HEK293 (cell line): ENCODE data around the gene ADAMTS19.
A peak's percentile ranks its signal among the peaks of the same experiment; 100 is the strongest.

Experiments used
- CTCF ChIA-PET: fragments of 350-600 bp; formaldehyde crosslinking; extraction: SDS; loops from one replicate; lab custom pipeline; 2021; ENCODE audit warnings: antibody characterized with exemption; lab: Yijun Ruan, JAX
- POLR2A ChIA-PET: fragments of 300-600 bp; formaldehyde crosslinking; extraction: SDS; loops from one replicate; lab custom pipeline; 2020; ENCODE audit warnings: antibody characterized with exemption, inconsistent platforms; lab: Yijun Ruan, JAX
- H3K27ac ChIP-seq: fragments of 200-500 bp; sonication (Bioruptor generic); 2 replicates; pipeline ENCODE4 v1.5.1; 2014; ENCODE audit warnings: low read depth, low read length, control low read depth, inconsistent platforms; ENCODE audit errors: extremely low read depth
- H3K36me3 ChIP-seq, 2 experiments: fragments of 200-500 bp in 1 of 2; sonication (Bioruptor generic) in 1 of 2; 1 replicate in 1 of 2; 2 replicates in 1 of 2; pipeline ENCODE4 v1.5.1; 2014 to 2017; ENCODE audit warnings: inconsistent platforms in 2 of 2, low read length in 2 of 2; ENCODE audit not compliant: control insufficient read depth in 2 of 2, insufficient read depth in 1 of 2
- H3K4me1 ChIP-seq: fragments of 200-500 bp; sonication (Bioruptor generic); 2 replicates; pipeline ENCODE4 v1.5.1; 2014; ENCODE audit warnings: mild to moderate bottlenecking, low read length, inconsistent platforms; ENCODE audit not compliant: control insufficient read depth, insufficient read depth
- H3K4me3 ChIP-seq: 2 replicates; pipeline ENCODE4 v1.5.1; 2011; ENCODE audit warnings: low read depth, mild to moderate bottlenecking, control low read depth, low read length, moderate library complexity
- H3K9me3 ChIP-seq: fragments of 200-500 bp; sonication (Bioruptor generic); 2 replicates; pipeline ENCODE4 v1.5.1; 2014; ENCODE audit warnings: low read depth, low read length, inconsistent platforms; ENCODE audit not compliant: control insufficient read depth, insufficient read depth
- FEZF1 ChIP-seq: fragments of 450-650 bp; formaldehyde crosslinking; IDR thresholded peaks from 2 replicates; pipeline ENCODE4 v1.5.1; 2016; ENCODE audit warnings: missing biosample characterization, missing genetic modification characterization
- RBAK ChIP-seq: fragments of 450-650 bp; formaldehyde crosslinking; IDR thresholded peaks from 2 replicates; pipeline ENCODE4 v1.5.1; 2016; ENCODE audit warnings: missing biosample characterization, missing genetic modification characterization
- SALL2 ChIP-seq: fragments of 450-650 bp; formaldehyde crosslinking; IDR thresholded peaks from 2 replicates; pipeline ENCODE4 v1.5.0; 2017; ENCODE audit warnings: missing biosample characterization, mild to moderate bottlenecking, missing genetic modification characterization, borderline replicate concordance
- TSHZ1 ChIP-seq: fragments of 450-650 bp; formaldehyde crosslinking; IDR thresholded peaks from 2 replicates; pipeline ENCODE4 v1.5.1; 2016; ENCODE audit warnings: missing biosample characterization, missing genetic modification characterization, borderline replicate concordance
- ZBTB48 ChIP-seq: fragments of 450-650 bp; formaldehyde crosslinking; IDR thresholded peaks from 2 replicates; pipeline ENCODE4 v1.5.1; 2016; ENCODE audit warnings: missing biosample characterization, missing genetic modification characterization
- ZFHX2 ChIP-seq: fragments of 450-650 bp; formaldehyde crosslinking; conservative IDR thresholded peaks from 2 replicates; pipeline ENCODE4 v1.5.1; 2016; ENCODE audit warnings: missing biosample characterization, missing genetic modification characterization
- ZNF138 ChIP-seq: fragments of 450-650 bp; formaldehyde crosslinking; IDR thresholded peaks from 2 replicates; pipeline ENCODE4 v1.5.1; 2016; ENCODE audit warnings: missing biosample characterization, missing genetic modification characterization, borderline replicate concordance
- ZNF148 ChIP-seq: fragments of 450-650 bp; formaldehyde crosslinking; IDR thresholded peaks from 2 replicates; pipeline ENCODE4 v1.5.0; 2017; ENCODE audit warnings: missing biosample characterization, missing genetic modification characterization, borderline replicate concordance
- ZNF324 ChIP-seq: fragments of 450-650 bp; formaldehyde crosslinking; IDR thresholded peaks from 2 replicates; pipeline ENCODE4 v1.5.1; 2016; ENCODE audit warnings: missing biosample characterization, missing genetic modification characterization
- ZNF398 ChIP-seq: fragments of 450-650 bp; formaldehyde crosslinking; IDR thresholded peaks from 2 replicates; pipeline ENCODE4 v1.5.1; 2017; ENCODE audit warnings: missing biosample characterization, missing genetic modification characterization
- ZNF404 ChIP-seq: fragments of 450-650 bp; formaldehyde crosslinking; IDR thresholded peaks from 2 replicates; pipeline ENCODE4 v1.5.1; 2017; ENCODE audit warnings: missing biosample characterization, missing genetic modification characterization
- ZNF416 ChIP-seq: fragments of 450-650 bp; formaldehyde crosslinking; IDR thresholded peaks from 2 replicates; pipeline ENCODE4 v1.5.1; 2016; ENCODE audit warnings: missing biosample characterization, missing genetic modification characterization
- ZNF514 ChIP-seq: fragments of 450-650 bp; formaldehyde crosslinking; IDR thresholded peaks from 2 replicates; pipeline ENCODE4 v1.5.1; 2016; ENCODE audit warnings: missing biosample characterization, missing genetic modification characterization
- ZNF561 ChIP-seq: fragments of 450-650 bp; IDR thresholded peaks from 2 replicates; pipeline ENCODE4 v1.5.1; 2018; ENCODE audit warnings: missing biosample characterization, missing genetic modification characterization, borderline replicate concordance
- ZNF629 ChIP-seq: fragments of 450-650 bp; formaldehyde crosslinking; IDR thresholded peaks from 2 replicates; pipeline ENCODE4 v1.5.1; 2017; ENCODE audit warnings: missing biosample characterization, missing genetic modification characterization
- ZNF837 ChIP-seq: fragments of 450-650 bp; formaldehyde crosslinking; IDR thresholded peaks from 2 replicates; pipeline ENCODE4 v1.5.1; 2016; ENCODE audit warnings: missing biosample characterization, missing genetic modification characterization
- ZNF843 ChIP-seq: fragments of 450-650 bp; formaldehyde crosslinking; IDR thresholded peaks from 2 replicates; pipeline ENCODE4 v1.5.1; 2016; ENCODE audit warnings: missing biosample characterization, missing genetic modification characterization
- TF ChIP-seq, protein P1 (sequence below): fragments of 450-650 bp; formaldehyde crosslinking; IDR thresholded peaks from 2 replicates; pipeline ENCODE4 v1.5.1; 2016; ENCODE audit warnings: missing biosample characterization, missing genetic modification characterization
- TF ChIP-seq, protein P2 (sequence below): fragments of 450-650 bp; formaldehyde crosslinking; IDR thresholded peaks from 2 replicates; pipeline ENCODE4 v1.5.1; 2016; ENCODE audit warnings: missing biosample characterization, missing genetic modification characterization
- TF ChIP-seq, protein P3 (sequence below): fragments of 450-650 bp; formaldehyde crosslinking; IDR thresholded peaks from 2 replicates; pipeline ENCODE4 v1.5.1; 2016; ENCODE audit warnings: missing biosample characterization, missing genetic modification characterization
- TF ChIP-seq, protein P4 (sequence below): fragments of 450-650 bp; formaldehyde crosslinking; IDR thresholded peaks from 2 replicates; pipeline ENCODE4 v1.5.1; 2016; ENCODE audit warnings: missing biosample characterization, missing genetic modification characterization

The ADAMTS19 gene

GRCh38 chr5:129766798-129767197 lies 306.7 kb downstream of the ADAMTS19 start (continued):
- TF ChIP-seq ZBTB48 (tag by site-specific recombination) (no peak), ZNF324 (tag by site-specific recombination) (no peak), ZFHX2 (tag by site-specific recombination) (no peak), ZNF404 (tag by site-specific recombination) (no peak), FEZF1 (no peak)
- TF ChIP-seq, all 188 proteins: peak for 0

DNA sequence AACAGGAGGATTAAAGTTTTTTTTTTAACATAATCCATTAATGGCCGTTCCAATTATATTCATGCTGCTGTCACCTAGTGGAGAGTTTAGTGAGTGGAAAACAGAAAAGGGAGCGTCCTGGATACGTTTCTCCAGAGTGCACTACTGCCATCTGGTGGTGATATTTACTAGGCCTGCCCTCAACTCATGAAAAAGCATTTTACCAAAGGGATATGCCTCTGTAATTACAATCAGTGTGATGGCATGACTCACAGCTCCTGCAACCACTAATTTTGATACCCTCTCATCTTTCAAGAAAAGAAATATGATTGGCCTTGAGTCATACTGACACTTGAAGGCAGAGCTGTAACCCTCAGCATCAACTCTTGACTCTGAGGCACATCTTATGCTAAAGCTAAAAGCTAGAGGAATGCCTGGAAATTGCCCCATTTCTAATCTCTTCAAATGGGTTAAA lies 307.9 kb downstream of the ADAMTS19 start:
- POLR2A ChIA-PET, result interaction anchor here (0.6 kb wide), 1 partner anchor 94 kb away, joined by 3 read pairs; no protein-coding TSS in a partner anchor
- H3K9me3 ChIP-seq, result no peaks in the 10 kb centered on the region
- no peak overlapping the region for H3K4me3 ChIP-seq
- no peak overlapping the region for H3K27ac ChIP-seq
- H3K4me1 ChIP-seq, result no peaks in the 10 kb centered on the region
- CTCF ChIA-PET, result interaction anchor here (0.5 to 9.3 kb wide), 34 partner anchors 9 to 1588 kb away, joined by 3 to 256 read pairs (median 4); partner anchors contain the start of gene ADAMTS19
- H3K36me3 ChIP-seq, result no peaks in the 10 kb centered on the region
- TF ChIP-seq ZNF629 (tag by site-specific recombination) (0 out of 2 replicates have a peak, but pooled peaks have one; percentile 48), ZNF561 (tag by site-specific recombination) (peak; percentile 77; the same call in 1 of the 2 replicates), ZNF138 (tag by site-specific recombination) (no peak), ZNF398 (tag by site-specific recombination) (no peak), ZNF416 (no peak), ZNF148 (tag by site-specific recombination) (no peak), ZNF843 (tag by site-specific recombination) (no peak), RBAK (no peak), SALL2 (tag by site-specific recombination) (no peak), ZNF837 (tag by site-specific recombination) (no peak), TSHZ1 (tag by site-specific recombination) (peak; percentile 24; the same call in 1 of the 2 replicates), ZNF514 (no peak)
- TF ChIP-seq, protein P1, sequence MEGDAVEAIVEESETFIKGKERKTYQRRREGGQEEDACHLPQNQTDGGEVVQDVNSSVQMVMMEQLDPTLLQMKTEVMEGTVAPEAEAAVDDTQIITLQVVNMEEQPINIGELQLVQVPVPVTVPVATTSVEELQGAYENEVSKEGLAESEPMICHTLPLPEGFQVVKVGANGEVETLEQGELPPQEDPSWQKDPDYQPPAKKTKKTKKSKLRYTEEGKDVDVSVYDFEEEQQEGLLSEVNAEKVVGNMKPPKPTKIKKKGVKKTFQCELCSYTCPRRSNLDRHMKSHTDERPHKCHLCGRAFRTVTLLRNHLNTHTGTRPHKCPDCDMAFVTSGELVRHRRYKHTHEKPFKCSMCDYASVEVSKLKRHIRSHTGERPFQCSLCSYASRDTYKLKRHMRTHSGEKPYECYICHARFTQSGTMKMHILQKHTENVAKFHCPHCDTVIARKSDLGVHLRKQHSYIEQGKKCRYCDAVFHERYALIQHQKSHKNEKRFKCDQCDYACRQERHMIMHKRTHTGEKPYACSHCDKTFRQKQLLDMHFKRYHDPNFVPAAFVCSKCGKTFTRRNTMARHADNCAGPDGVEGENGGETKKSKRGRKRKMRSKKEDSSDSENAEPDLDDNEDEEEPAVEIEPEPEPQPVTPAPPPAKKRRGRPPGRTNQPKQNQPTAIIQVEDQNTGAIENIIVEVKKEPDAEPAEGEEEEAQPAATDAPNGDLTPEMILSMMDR (tag by site-specific recombination), result peak; percentile 94
- TF ChIP-seq, protein P2, sequence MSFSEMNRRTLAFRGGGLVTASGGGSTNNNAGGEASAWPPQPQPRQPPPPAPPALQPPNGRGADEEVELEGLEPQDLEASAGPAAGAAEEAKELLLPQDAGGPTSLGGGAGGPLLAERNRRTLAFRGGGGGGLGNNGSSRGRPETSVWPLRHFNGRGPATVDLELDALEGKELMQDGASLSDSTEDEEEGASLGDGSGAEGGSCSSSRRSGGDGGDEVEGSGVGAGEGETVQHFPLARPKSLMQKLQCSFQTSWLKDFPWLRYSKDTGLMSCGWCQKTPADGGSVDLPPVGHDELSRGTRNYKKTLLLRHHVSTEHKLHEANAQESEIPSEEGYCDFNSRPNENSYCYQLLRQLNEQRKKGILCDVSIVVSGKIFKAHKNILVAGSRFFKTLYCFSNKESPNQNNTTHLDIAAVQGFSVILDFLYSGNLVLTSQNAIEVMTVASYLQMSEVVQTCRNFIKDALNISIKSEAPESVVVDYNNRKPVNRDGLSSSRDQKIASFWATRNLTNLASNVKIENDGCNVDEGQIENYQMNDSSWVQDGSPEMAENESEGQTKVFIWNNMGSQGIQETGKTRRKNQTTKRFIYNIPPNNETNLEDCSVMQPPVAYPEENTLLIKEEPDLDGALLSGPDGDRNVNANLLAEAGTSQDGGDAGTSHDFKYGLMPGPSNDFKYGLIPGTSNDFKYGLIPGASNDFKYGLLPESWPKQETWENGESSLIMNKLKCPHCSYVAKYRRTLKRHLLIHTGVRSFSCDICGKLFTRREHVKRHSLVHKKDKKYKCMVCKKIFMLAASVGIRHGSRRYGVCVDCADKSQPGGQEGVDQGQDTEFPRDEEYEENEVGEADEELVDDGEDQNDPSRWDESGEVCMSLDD, result no peak
- TF ChIP-seq, protein P3, sequence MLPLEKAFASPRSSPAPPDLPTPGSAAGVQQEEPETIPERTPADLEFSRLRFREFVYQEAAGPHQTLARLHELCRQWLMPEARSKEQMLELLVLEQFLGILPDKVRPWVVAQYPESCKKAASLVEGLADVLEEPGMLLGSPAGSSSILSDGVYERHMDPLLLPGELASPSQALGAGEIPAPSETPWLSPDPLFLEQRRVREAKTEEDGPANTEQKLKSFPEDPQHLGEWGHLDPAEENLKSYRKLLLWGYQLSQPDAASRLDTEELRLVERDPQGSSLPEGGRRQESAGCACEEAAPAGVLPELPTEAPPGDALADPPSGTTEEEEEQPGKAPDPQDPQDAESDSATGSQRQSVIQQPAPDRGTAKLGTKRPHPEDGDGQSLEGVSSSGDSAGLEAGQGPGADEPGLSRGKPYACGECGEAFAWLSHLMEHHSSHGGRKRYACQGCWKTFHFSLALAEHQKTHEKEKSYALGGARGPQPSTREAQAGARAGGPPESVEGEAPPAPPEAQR (tag by site-specific recombination), result no peak
- TF ChIP-seq, protein P4, sequence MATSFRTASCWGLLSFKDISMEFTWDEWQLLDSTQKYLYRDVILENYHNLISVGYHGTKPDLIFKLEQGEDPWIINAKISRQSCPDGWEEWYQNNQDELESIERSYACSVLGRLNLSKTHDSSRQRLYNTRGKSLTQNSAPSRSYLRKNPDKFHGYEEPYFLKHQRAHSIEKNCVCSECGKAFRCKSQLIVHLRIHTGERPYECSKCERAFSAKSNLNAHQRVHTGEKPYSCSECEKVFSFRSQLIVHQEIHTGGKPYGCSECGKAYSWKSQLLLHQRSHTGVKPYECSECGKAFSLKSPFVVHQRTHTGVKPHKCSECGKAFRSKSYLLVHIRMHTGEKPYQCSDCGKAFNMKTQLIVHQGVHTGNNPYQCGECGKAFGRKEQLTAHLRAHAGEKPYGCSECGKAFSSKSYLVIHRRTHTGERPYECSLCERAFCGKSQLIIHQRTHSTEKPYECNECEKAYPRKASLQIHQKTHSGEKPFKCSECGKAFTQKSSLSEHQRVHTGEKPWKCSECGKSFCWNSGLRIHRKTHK (tag by site-specific recombination), result no peak
